CD8-positive, alpha-beta memory T cell (primary cell): ENCODE results near the gene C14orf119. TPM values are rescaled to one million over a fixed set of nuclear protein-coding genes. Genes with fewer than 3 reads are reported as not detected.

Experiments
- CTCF ChIA-PET: fragments of 350-600 bp; sonication (Branson Sonifier 250); formaldehyde crosslinking; loops from one replicate; lab custom pipeline; 2021; ENCODE audit warnings: antibody characterized with exemption; lab: Charles Lee
- POLR2A ChIA-PET: fragments of 350-600 bp; sonication (Branson Sonifier 250); formaldehyde crosslinking; loops from one replicate; lab custom pipeline; 2021; ENCODE audit warnings: antibody characterized with exemption; lab: Charles Lee
- DNase-seq, 5 donors: peaks; one replicate each; pipeline versions ENCODE4 v3.0.0 to v3.0.0-alpha.2; 2020 to 2022; ENCODE audit warnings: mixed read lengths in 1 of 5
- H3K27ac ChIP-seq: one replicate; pipeline ENCODE4 v1.7.0; 2013; ENCODE audit warnings: low read depth, mild to moderate bottlenecking, low read length, moderate library complexity
- H3K27me3 ChIP-seq: 2 replicates; pipeline ENCODE4 v1.7.0; 2013; ENCODE audit warnings: low read length, mild to moderate bottlenecking; ENCODE audit not compliant: insufficient read depth, poor library complexity, severe bottlenecking
- H3K36me3 ChIP-seq: 2 replicates; pipeline ENCODE4 v1.7.0; 2013; ENCODE audit warnings: mild to moderate bottlenecking, low read length, moderate library complexity; ENCODE audit not compliant: insufficient read depth
- H3K4me1 ChIP-seq: 2 replicates; pipeline ENCODE4 v1.7.0; 2013; ENCODE audit warnings: mild to moderate bottlenecking, low read length, moderate library complexity; ENCODE audit not compliant: insufficient read depth
- H3K4me3 ChIP-seq: 2 replicates; pipeline ENCODE4 v1.7.0; 2013; ENCODE audit warnings: mild to moderate bottlenecking, low read length
- H3K9me3 ChIP-seq: 2 replicates; pipeline ENCODE4 v1.7.0; 2013; ENCODE audit warnings: mild to moderate bottlenecking, low read length
- H3K27ac Mint-ChIP-seq, 8 donors: one replicate each; pipeline ENCODE4 v1.8.0; 2020 to 2021; ENCODE audit warnings: mixed read lengths in 8 of 8, mild to moderate bottlenecking in 6 of 8, inconsistent platforms in 3 of 8, moderate library complexity in 3 of 8
- H3K27me3 Mint-ChIP-seq, 2 donors: one replicate each; pipeline ENCODE4 v1.8.0; 2020 to 2021; ENCODE audit warnings: mixed read lengths in 2 of 2, mild to moderate bottlenecking in 1 of 2, moderate library complexity in 1 of 2
- H3K36me3 Mint-ChIP-seq, 3 donors: one replicate each; pipeline ENCODE4 v1.8.0; 2020 to 2021; ENCODE audit warnings: mixed read lengths in 3 of 3, inconsistent platforms in 1 of 3, mild to moderate bottlenecking in 1 of 3
- H3K4me1 Mint-ChIP-seq, 3 donors: one replicate each; pipeline ENCODE4 v1.8.0; 2020 to 2021; ENCODE audit warnings: mixed read lengths in 3 of 3, inconsistent platforms in 1 of 3, mild to moderate bottlenecking in 1 of 3
- H3K4me3 Mint-ChIP-seq, 7 donors: one replicate each; pipeline ENCODE4 v1.8.0; 2020 to 2021; ENCODE audit warnings: mixed read lengths in 7 of 7, mild to moderate bottlenecking in 6 of 7, moderate library complexity in 4 of 7, inconsistent platforms in 2 of 7
- H3K9me3 Mint-ChIP-seq, 5 donors: one replicate each; pipeline ENCODE4 v1.8.0; 2020 to 2022; ENCODE audit warnings: mixed read lengths in 5 of 5, mild to moderate bottlenecking in 3 of 5, moderate library complexity in 2 of 5, inconsistent platforms in 1 of 5
- polyA plus RNA-seq: library from polyadenylated mRNA; unstranded; fragments of 300-500 nt; fragmentation: Illumina TruSeq; gene quantifications from one replicate; pipeline ENCODE4 v1.2.3, GENCODE V29; 2021
- total RNA-seq, 2 experiments: library from RNA; stranded (reverse); gene quantifications; one replicate each; pipeline ENCODE4 v1.2.3, GENCODE V29; 2021

Gene C14orf119
- total and polyA plus RNA-seq, 3 experiments from 2014 or later: 52.5 to 112 (median 55.6) TPM

- Mint-ChIP-seq H3K27me3 (peaks cover 9 to 16% of the 10 kb centered on the region in 2 donors), H3K9me3 (no peaks in the 10 kb centered on the region), H3K27ac (peak overlapping the region in 1 of 8 donors; percentile 49), H3K4me1 (peaks cover 0 to 7% (median 1%) of the 10 kb centered on the region in 3 donors), H3K36me3 (no peaks in the 10 kb centered on the region), H3K4me3 (no peak overlapping the region)
- ChIA-PET CTCF (interaction anchor here (3.8 kb wide), 1 partner anchor 7 kb away, joined by 19 read pairs; no protein-coding TSS in a partner anchor), POLR2A (no interaction called here)
- Histone ChIP-seq H3K9me3 (no peaks in the 10 kb centered on the region), H3K27ac (no peak overlapping the region), H3K36me3 (no peaks in the 10 kb centered on the region), H3K27me3 (no peaks in the 10 kb centered on the region), H3K4me1 (no peaks in the 10 kb centered on the region), H3K4me3 (no peak overlapping the region)
- DNase-seq: no peak
Observed at GRCh38 chr14:23127861-23128260, 32.6 kb downstream of the C14orf119 start.

DNA sequence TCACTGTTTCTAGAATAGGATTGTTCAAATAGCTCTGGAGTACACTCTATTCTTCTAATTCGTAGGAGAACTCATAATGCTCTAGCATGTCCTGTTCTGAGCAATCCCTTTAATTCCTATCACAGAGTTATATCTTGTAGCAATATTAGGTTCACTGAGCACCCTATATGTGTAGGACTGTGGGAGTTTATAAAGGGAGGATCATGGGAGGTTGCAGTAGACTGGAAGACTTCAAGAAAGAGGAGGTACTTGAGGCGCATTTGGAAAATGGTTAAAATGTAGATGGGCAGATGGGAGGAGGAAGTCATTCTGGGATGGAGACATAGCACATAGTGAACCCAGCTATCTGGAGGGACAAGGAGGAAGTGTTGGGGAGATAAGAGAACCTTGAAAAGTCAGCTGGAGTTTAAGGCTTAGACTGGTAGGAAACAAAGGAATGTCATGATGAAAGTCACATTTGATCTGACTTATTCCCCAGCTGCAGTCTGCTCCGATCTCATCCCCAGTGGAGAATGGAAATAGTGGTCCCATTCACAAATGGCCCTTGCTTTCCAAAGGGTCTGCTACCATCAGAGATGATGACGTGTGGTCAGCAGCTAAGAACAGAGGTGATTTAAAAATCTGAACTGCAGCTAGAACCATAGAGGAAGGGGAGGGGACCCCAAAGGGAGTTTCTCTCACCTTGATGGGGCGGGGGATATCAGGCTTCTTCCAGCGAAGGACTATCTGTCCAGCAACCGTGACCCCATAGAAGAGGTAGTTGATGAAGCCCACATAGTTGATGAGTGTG lies 33.9 kb downstream of the C14orf119 start:
- H3K36me3 Mint-ChIP-seq: no peaks in the 10 kb centered on the region
- POLR2A ChIA-PET: no interaction called here
- H3K27me3 Mint-ChIP-seq: peaks cover 9 to 16% of the 10 kb centered on the region in 2 donors
- H3K27me3 ChIP-seq: no peaks in the 10 kb centered on the region
- no peak for DNase-seq
- H3K4me1 Mint-ChIP-seq: peaks cover 0 to 7% (median 1%) of the 10 kb centered on the region in 3 donors
- H3K27ac ChIP-seq: no peak overlapping the region
- no peak overlapping the region for H3K4me3 ChIP-seq
- no peaks in the 10 kb centered on the region for H3K9me3 Mint-ChIP-seq
- CTCF ChIA-PET: interaction anchor here (0.7 to 3.8 kb wide), 3 partner anchors 9 to 58 kb away, joined by 3 to 19 read pairs (median 3); no protein-coding TSS in a partner anchor
- no peaks in the 10 kb centered on the region for H3K9me3 ChIP-seq
- no peaks in the 10 kb centered on the region for H3K36me3 ChIP-seq
- H3K27ac Mint-ChIP-seq: no peak overlapping the region
- no peak overlapping the region for H3K4me3 Mint-ChIP-seq
- H3K4me1 ChIP-seq: no peaks in the 10 kb centered on the region

- ChIA-PET CTCF (interaction anchor here (0.7 to 3.8 kb wide), 3 partner anchors 9 to 58 kb away, joined by 3 to 19 read pairs (median 3); no protein-coding TSS in a partner anchor), POLR2A (no interaction called here)
- Mint-ChIP-seq H3K36me3 (no peaks in the 10 kb centered on the region), H3K9me3 (no peaks in the 10 kb centered on the region), H3K27ac (no peak overlapping the region), H3K27me3 (peaks cover 9 to 16% of the 10 kb centered on the region in 2 donors), H3K4me1 (peaks cover 0 to 7% (median 1%) of the 10 kb centered on the region in 3 donors), H3K4me3 (no peak overlapping the region)
- no peak overlapping the region for H3K27ac ChIP-seq
- no peak overlapping the region for H3K4me3 ChIP-seq
- H3K27me3 ChIP-seq: no peaks in the 10 kb centered on the region
- no peaks in the 10 kb centered on the region for H3K9me3 ChIP-seq
- no peaks in the 10 kb centered on the region for H3K4me1 ChIP-seq
- no peaks in the 10 kb centered on the region for H3K36me3 ChIP-seq
- no peak for DNase-seq
Observed at GRCh38 chr14:23129759-23130316, 34.5 kb downstream of the C14orf119 start.

- POLR2A ChIA-PET: no interaction called here
- H3K9me3 ChIP-seq: no peaks in the 10 kb centered on the region
- H3K27ac Mint-ChIP-seq: no peak overlapping the region
Observed at GRCh38 chr14:23130871-23131270, 35.6 kb downstream of the C14orf119 start.

DNA sequence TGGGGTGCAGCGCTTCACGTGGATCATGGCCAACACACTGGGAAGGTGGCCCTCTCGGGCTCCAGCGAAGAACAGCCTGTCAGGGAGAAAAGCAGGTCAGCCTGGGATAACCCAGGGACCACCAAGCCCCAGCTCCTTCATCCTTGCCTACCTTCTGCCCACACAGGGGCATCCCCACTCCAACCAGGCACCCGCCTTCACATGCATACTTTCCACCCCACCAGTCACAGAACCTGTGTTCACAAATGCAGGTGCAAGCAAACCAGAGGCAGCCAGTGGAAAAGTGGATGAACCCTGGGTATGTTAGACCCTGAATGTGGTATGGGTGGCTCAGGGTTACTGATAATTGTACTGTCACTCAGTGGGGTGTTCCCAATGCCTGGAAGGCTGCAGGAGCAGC lies 36.2 kb downstream of the C14orf119 start:
- Mint-ChIP-seq H3K36me3 (no peaks in the 10 kb centered on the region), H3K9me3 (no peaks in the 10 kb centered on the region), H3K4me3 (no peak overlapping the region), H3K27me3 (peaks cover 14 to 16% of the 10 kb centered on the region in 2 donors), H3K4me1 (peaks cover 0 to 7% (median 1%) of the 10 kb centered on the region in 3 donors), H3K27ac (no peak overlapping the region)
- H3K36me3 ChIP-seq: no peaks in the 10 kb centered on the region
- H3K27me3 ChIP-seq: no peaks in the 10 kb centered on the region
- POLR2A ChIA-PET: no interaction called here
- H3K9me3 ChIP-seq: no peaks in the 10 kb centered on the region
- no peak for DNase-seq
- no peak overlapping the region for H3K4me3 ChIP-seq
- no peak overlapping the region for H3K27ac ChIP-seq
- CTCF ChIA-PET: interaction anchor here (3.8 kb wide), 1 partner anchor 11 kb away, joined by 19 read pairs; no protein-coding TSS in a partner anchor
- H3K4me1 ChIP-seq: no peaks in the 10 kb centered on the region

More at GRCh38 chr14:23130871-23131270, 35.6 kb downstream of the C14orf119 start:
- no peak for DNase-seq
- Histone ChIP-seq H3K27ac (no peak overlapping the region), H3K4me3 (no peak overlapping the region), H3K4me1 (no peaks in the 10 kb centered on the region), H3K36me3 (no peaks in the 10 kb centered on the region), H3K27me3 (no peaks in the 10 kb centered on the region)
- no peaks in the 10 kb centered on the region for H3K9me3 Mint-ChIP-seq
- no peak overlapping the region for H3K4me3 Mint-ChIP-seq
- peaks cover 0 to 7% (median 1%) of the 10 kb centered on the region in 3 donors for H3K4me1 Mint-ChIP-seq
- no peaks in the 10 kb centered on the region for H3K36me3 Mint-ChIP-seq
- CTCF ChIA-PET: interaction anchor here (3.8 kb wide), 1 partner anchor 10 kb away, joined by 19 read pairs; no protein-coding TSS in a partner anchor
- H3K27me3 Mint-ChIP-seq: peaks cover 9 to 16% of the 10 kb centered on the region in 2 donors

DNA sequence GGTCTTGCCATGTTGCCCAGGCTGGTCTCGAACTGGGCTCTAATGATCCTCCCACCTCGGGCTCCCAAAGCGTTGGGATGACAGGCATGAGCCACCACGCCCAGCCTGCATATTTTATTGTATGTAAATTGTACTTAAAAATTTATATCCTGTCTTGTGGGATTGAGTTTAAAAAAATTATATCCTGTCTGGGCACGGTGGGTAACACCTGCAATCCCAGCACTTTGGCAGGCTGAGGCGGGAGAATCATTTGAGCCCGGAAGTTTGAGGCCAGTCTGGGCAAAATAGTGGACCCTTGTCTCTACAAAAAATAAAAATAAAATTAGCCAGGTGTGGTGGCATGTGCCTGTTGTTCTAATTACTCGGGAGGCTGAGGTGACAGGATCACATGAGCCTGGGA lies 37.7 kb downstream of the C14orf119 start:
- Histone ChIP-seq H3K36me3 (no peaks in the 10 kb centered on the region), H3K4me1 (no peaks in the 10 kb centered on the region), H3K27me3 (no peaks in the 10 kb centered on the region), H3K9me3 (no peaks in the 10 kb centered on the region), H3K27ac (no peak overlapping the region), H3K4me3 (no peak overlapping the region)
- Mint-ChIP-seq H3K4me1 (peaks cover 0 to 5% (median 1%) of the 10 kb centered on the region in 3 donors), H3K4me3 (no peak overlapping the region), H3K36me3 (no peaks in the 10 kb centered on the region), H3K27ac (no peak overlapping the region), H3K27me3 (peaks cover 13 to 16% of the 10 kb centered on the region in 2 donors), H3K9me3 (no peaks in the 10 kb centered on the region)
- ChIA-PET POLR2A (no interaction called here), CTCF (no interaction called here)
- DNase-seq: no peak

GRCh38 chr14:23136566-23137133 lies 41.3 kb downstream of the C14orf119 start:
- H3K4me1 Mint-ChIP-seq: no peaks in the 10 kb centered on the region
- POLR2A ChIA-PET: no interaction called here

More at GRCh38 chr14:23136566-23137133, 41.3 kb downstream of the C14orf119 start:
- Histone ChIP-seq H3K4me1 (no peaks in the 10 kb centered on the region), H3K36me3 (no peaks in the 10 kb centered on the region), H3K27me3 (no peaks in the 10 kb centered on the region), H3K9me3 (no peaks in the 10 kb centered on the region), H3K4me3 (no peak overlapping the region), H3K27ac (no peak overlapping the region)
- DNase-seq: no peak
- Mint-ChIP-seq H3K36me3 (no peaks in the 10 kb centered on the region), H3K4me3 (no peak overlapping the region), H3K27ac (no peak overlapping the region), H3K27me3 (peaks cover 5% of the 10 kb centered on the region in 2 donors), H3K9me3 (no peaks in the 10 kb centered on the region)
- CTCF ChIA-PET: interaction anchor here (0.7 kb wide), 1 partner anchor 60 kb away, joined by 3 read pairs; no protein-coding TSS in a partner anchor
